OCI-LY3 (cell line): Measurements from ENCODE around the gene PSMD7.

Experiments
- CTCF ChIP-seq: fragments of 200-600, 300-600 bp; sonication (generic); IDR thresholded peaks from 2 replicates; pipeline ENCODE4 v1.5.1; 2014; ENCODE audit warnings: antibody characterized with exemption, low read length, low read depth
- EZH2phosphoT487 ChIP-seq: fragments of 200-600 bp; shearing (Covaris generic); IDR thresholded peaks from 2 replicates; pipeline ENCODE4 v1.6.1; 2018; ENCODE audit warnings: antibody characterized with exemption, mixed run types, low read depth

- no peak for TF ChIP-seq CTCF
- no peak for TF ChIP-seq EZH2phosphoT487
Measured at GRCh38 chr16:74279805-74280204, 16.8 kb upstream of the PSMD7 start.
